Tibial nerve (tissue), 4 donors: ENCODE data around the gene BMP2K. TPM values are rescaled to one million over a fixed set of nuclear protein-coding genes. Genes with fewer than 3 reads are reported as not detected.

ENCODE experiments used
- DNase-seq, 2 donors: peaks; one replicate each; pipeline ENCODE4 v3.0.0-alpha.2; 2019; ENCODE audit warnings: low spot score in 2 of 2
- H3K27ac ChIP-seq, 4 donors: fragments of 200-600 bp; sonication (generic) in 3 of 4; one replicate each; pipeline ENCODE4 v1.5.1; 2017 to 2019; ENCODE audit warnings: mild to moderate bottlenecking in 1 of 4
- H3K27me3 ChIP-seq, 2 donors: fragments of 200-600 bp; sonication (generic) in 1 of 2; one replicate each; pipeline versions ENCODE4 v1.5.1 to v1.6.0; 2017 to 2019
- H3K36me3 ChIP-seq, 3 donors: fragments of 200-600 bp; sonication (generic); one replicate each; pipeline ENCODE4 v1.5.1; 2018 to 2019
- H3K4me1 ChIP-seq, 4 donors: fragments of 200-600 bp; sonication (generic) in 3 of 4; one replicate each; pipeline ENCODE4 v1.5.1; 2017 to 2019
- H3K4me3 ChIP-seq, 4 donors: fragments of 200-600 bp; sonication (generic) in 3 of 4; one replicate each; pipeline ENCODE4 v1.5.1; 2017 to 2019; ENCODE audit warnings: mild to moderate bottlenecking in 1 of 4, moderate library complexity in 1 of 4
- H3K9me3 ChIP-seq, 4 donors: fragments of 200-600 bp; sonication (generic) in 3 of 4; one replicate each; pipeline ENCODE4 v1.5.1; 2017 to 2019
- CTCF ChIP-seq, 5 experiments: fragments of 200-600 bp in 3 of 5; fragments of 450-650 bp in 2 of 5; sonication (generic) in 3 of 5; IDR thresholded peaks; one replicate each; pipeline ENCODE4 v1.5.1; 2016 to 2019; ENCODE audit warnings: antibody characterized with exemption in 5 of 5, mild to moderate bottlenecking in 3 of 5, moderate library complexity in 2 of 5
- EP300 ChIP-seq, 2 donors: sonication (generic); formaldehyde crosslinking; IDR thresholded peaks; one replicate each; pipeline ENCODE4 v1.6.1; 2017; ENCODE audit warnings: antibody characterized with exemption in 2 of 2, mild to moderate bottlenecking in 1 of 2
- POLR2A ChIP-seq, 2 donors: fragments of 450-650 bp; IDR thresholded peaks; one replicate each; pipeline ENCODE4 v1.6.1; 2017; ENCODE audit warnings: antibody characterized with exemption in 2 of 2, mild to moderate bottlenecking in 2 of 2, moderate library complexity in 2 of 2
- WGBS, 2 donors: methylation state at CpG; one replicate each; pipeline ENCODE4 v1.1.5; 2018; 5-methylcytosine and 5-hydroxymethylcytosine counted together
- total RNA-seq, 4 donors: library from RNA; depleted of rRNA; stranded (reverse); fragments of >200 nt; gene quantifications; one replicate each; pipeline ENCODE4 v1.1.0, GENCODE V29; 2016

Gene BMP2K
- total RNA-seq, 4 donors from 2014 or later, result 39.8 to 84.8 (median 67.0) TPM

GRCh38 chr4:78779280-78779679 lies 3.1 kb downstream of the BMP2K start:
- Histone ChIP-seq H3K4me1 (peaks cover 0 to 75% (median 19%) of the 10 kb centered on the region in 4 donors), H3K27ac (peak overlapping the region in 3 of 4 donors; percentile 43 to 100 (median 99)), H3K9me3 (no peaks in the 10 kb centered on the region), H3K27me3 (no peaks in the 10 kb centered on the region), H3K36me3 (no peaks in the 10 kb centered on the region), H3K4me3 (peak overlapping the region in 1 of 4 donors; percentile 83)
- WGBS, 2 donors, result 40 to 48% methylated on average over 2 of the region's 2 CpGs
- no peak for DNase-seq
- TF ChIP-seq CTCF (IDR thresholded peaks at IDR 0.05), result no peak
- TF ChIP-seq POLR2A (IDR thresholded peaks at IDR 0.05), result no peak
- TF ChIP-seq EP300 (IDR thresholded peaks at IDR 0.05), result no peak

GRCh38 chr4:78780093-78780492 lies 3.9 kb downstream of the BMP2K start:
- TF ChIP-seq EP300 (IDR thresholded peaks at IDR 0.05) (no peak), CTCF (IDR thresholded peaks at IDR 0.05) (no peak), POLR2A (IDR thresholded peaks at IDR 0.05) (no peak)
- Histone ChIP-seq H3K9me3 (no peaks in the 10 kb centered on the region), H3K36me3 (no peaks in the 10 kb centered on the region), H3K4me1 (peaks cover 0 to 75% (median 18%) of the 10 kb centered on the region in 4 donors), H3K27me3 (no peaks in the 10 kb centered on the region), H3K4me3 (no peak overlapping the region), H3K27ac (peak overlapping the region in 3 of 4 donors; percentile 5 to 100 (median 99))
- DNase-seq, result no peak
- 69 to 81% methylated on average over 2 of the region's 2 CpGs for WGBS, 2 donors

GRCh38 chr4:78781139-78781538 lies 5.0 kb downstream of the BMP2K start:
- Histone ChIP-seq H3K27me3 (no peaks in the 10 kb centered on the region), H3K27ac (peak overlapping the region in 2 of 4 donors; percentile 99 to 100), H3K9me3 (no peaks in the 10 kb centered on the region), H3K36me3 (no peaks in the 10 kb centered on the region), H3K4me3 (no peak overlapping the region), H3K4me1 (peaks cover 0 to 85% (median 21%) of the 10 kb centered on the region in 4 donors)
- 30 to 43% methylated on average over 1 of the region's 1 CpG for WGBS, 2 donors
- TF ChIP-seq POLR2A (IDR thresholded peaks at IDR 0.05), result no peak
- no peak for TF ChIP-seq CTCF (IDR thresholded peaks at IDR 0.05)
- no peak for TF ChIP-seq EP300 (IDR thresholded peaks at IDR 0.05)
- no peak for DNase-seq

- Histone ChIP-seq H3K9me3 (no peaks in the 10 kb centered on the region), H3K4me1 (peaks cover 0 to 92% (median 21%) of the 10 kb centered on the region in 4 donors), H3K27me3 (no peaks in the 10 kb centered on the region), H3K27ac (peak overlapping the region in 1 of 4 donors; percentile 2), H3K36me3 (no peaks in the 10 kb centered on the region), H3K4me3 (no peak overlapping the region)
- 90 to 92% methylated on average over 3 of the region's 3 CpGs for WGBS, 2 donors
- TF ChIP-seq POLR2A (IDR thresholded peaks at IDR 0.05), result no peak
- no peak for TF ChIP-seq CTCF (IDR thresholded peaks at IDR 0.05)
- TF ChIP-seq EP300 (IDR thresholded peaks at IDR 0.05), result no peak
- no peak for DNase-seq
Observed at GRCh38 chr4:78781924-78782323, 5.8 kb downstream of the BMP2K start.

GRCh38 chr4:78784236-78784865 lies 8.2 kb downstream of the BMP2K start:
- 27 to 36% methylated on average over 4 of the region's 4 CpGs for WGBS, 2 donors
- TF ChIP-seq POLR2A (IDR thresholded peaks at IDR 0.05) (no peak), CTCF (IDR thresholded peaks at IDR 0.05) (no peak), EP300 (IDR thresholded peaks at IDR 0.05) (no peak)
- Histone ChIP-seq H3K4me3 (no peak overlapping the region), H3K36me3 (no peaks in the 10 kb centered on the region), H3K27me3 (no peaks in the 10 kb centered on the region), H3K4me1 (peaks cover 0 to 88% (median 29%) of the 10 kb centered on the region in 4 donors), H3K27ac (peak overlapping the region in 2 of 4 donors; percentile 64 to 73), H3K9me3 (no peaks in the 10 kb centered on the region)
- no peak for DNase-seq
